OCI-LY3 (cell line): ENCODE results near the gene LGALS7B.

Source experiments
- CTCF ChIP-seq: fragments of 200-600, 300-600 bp; sonication (generic); IDR thresholded peaks from 2 replicates; pipeline ENCODE4 v1.5.1; 2014; ENCODE audit warnings: antibody characterized with exemption, low read length, low read depth
- EZH2phosphoT487 ChIP-seq: fragments of 200-600 bp; shearing (Covaris generic); IDR thresholded peaks from 2 replicates; pipeline ENCODE4 v1.6.1; 2018; ENCODE audit warnings: antibody characterized with exemption, mixed run types, low read depth

GRCh38 chr19:38830039-38830733, 41.2 kb downstream of the LGALS7B start:
- TF ChIP-seq CTCF (no peak), EZH2phosphoT487 (no peak)
